ENCODE data around the gene GNB5.
"Not testable (repeated sequence)": the region's sequence is repeated elsewhere in the genome, so short reads cannot be mapped to it uniquely, and the experiment has no call there.

The GNB5 gene

GRCh38 chr15:52206446-52206845 is 15.3 kb upstream of the GNB5 start:
- no peak for DNase-seq

- no peak for DNase-seq
Observed at GRCh38 chr15:52204657-52205056, 13.5 kb upstream of the GNB5 start.

DNA sequence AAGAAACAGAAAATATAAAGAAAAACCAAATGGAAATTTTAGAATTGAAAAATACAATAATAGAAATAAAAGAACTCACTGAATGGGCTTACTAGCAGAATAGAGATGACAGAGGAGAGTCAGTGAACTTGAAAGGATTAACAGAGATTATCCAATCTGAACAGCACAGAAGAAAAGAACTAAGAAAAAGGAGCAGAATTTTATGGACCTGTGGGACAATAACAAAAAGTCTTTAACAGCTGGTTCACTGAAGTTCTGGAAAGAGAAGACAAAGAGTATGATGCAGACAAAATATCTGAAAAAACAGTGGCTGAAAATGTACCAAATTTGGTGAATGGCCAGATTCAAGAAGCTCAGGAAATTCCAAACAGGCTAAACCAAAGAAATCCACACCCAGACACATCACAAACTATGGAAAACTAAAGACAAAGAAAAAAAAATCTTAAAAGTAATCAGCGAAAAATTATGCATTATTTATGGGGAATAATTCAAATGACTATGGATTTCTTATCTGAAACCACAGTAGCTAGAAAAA is 9.7 kb upstream of the GNB5 start:
- DNase-seq, result no peak

- no peak for DNase-seq
Observed at GRCh38 chr15:52199271-52199670, 8.1 kb upstream of the GNB5 start.

DNA sequence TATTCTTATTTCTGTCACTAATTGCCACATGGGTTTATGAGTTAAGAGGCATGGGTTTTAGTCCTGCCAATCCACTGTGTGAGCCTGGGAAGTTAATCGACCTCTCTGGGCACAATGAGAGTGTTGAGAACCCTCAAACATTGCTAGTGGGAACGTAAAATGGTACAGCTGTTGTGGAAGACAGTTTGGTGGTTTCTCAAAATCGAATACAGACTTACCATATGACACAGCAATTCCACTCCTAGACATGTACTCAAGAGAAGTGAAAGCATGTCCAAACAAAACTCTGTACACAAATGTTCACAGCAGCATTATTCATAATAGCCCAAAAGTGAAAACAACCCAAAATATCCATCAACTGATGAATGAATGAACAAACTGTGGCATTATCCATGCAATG is 5.7 kb upstream of the GNB5 start:
- no peak for DNase-seq

DNA sequence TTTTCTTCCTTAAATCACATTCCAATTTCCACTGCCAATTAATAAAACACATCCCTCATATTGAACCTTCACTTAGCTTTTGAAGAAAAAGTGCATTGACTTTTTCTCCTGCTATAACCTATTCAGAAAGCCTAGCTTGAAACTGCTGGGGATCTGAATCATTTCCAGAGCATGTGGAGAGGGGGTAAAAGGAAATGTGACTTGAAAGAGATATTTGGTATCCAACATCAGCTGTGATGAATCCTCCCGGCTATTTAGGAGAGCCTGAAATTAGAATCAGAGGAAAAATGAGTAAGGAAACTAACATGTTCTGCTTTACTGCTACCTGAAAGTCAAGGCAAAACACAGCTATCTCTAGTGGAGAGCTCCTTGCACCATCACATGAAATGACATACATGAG is 2.6 kb upstream of the GNB5 start:
- no peak for DNase-seq

DNA sequence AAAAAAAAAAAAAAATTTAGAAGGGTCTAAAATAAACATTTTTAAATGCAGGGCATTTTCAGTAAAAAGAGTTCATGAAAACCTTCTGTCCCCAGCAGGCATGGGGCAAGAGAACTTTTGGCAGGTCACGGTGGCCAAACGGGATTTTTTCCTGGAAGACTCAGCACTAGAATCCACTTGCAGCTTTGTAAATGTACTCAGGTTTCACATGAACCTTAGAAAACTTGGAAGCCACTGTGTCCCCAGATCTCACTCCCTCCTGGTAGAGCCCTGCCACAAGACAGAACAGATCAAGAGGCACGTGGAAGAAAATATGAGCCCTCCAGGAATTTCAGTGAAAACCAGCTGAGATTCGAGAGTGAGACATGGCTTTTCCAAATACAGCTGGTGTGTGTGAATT is 2.1 kb upstream of the GNB5 start:
- no peak for DNase-seq

- DNase-seq, result no peak
Observed at GRCh38 chr15:52186651-52187486, 4.3 kb downstream of the GNB5 start.

- DNase-seq, result no peak
Observed at GRCh38 chr15:52185151-52185561, 6.0 kb downstream of the GNB5 start.

GRCh38 chr15:52184721-52185120 is 6.5 kb downstream of the GNB5 start:
- no peak for DNase-seq

GRCh38 chr15:52183562-52184173 is 7.5 kb downstream of the GNB5 start:
- DNase-seq, result no peak

- DNase-seq, result no peak
Observed at GRCh38 chr15:52181938-52182780, 9.0 kb downstream of the GNB5 start.

DNA sequence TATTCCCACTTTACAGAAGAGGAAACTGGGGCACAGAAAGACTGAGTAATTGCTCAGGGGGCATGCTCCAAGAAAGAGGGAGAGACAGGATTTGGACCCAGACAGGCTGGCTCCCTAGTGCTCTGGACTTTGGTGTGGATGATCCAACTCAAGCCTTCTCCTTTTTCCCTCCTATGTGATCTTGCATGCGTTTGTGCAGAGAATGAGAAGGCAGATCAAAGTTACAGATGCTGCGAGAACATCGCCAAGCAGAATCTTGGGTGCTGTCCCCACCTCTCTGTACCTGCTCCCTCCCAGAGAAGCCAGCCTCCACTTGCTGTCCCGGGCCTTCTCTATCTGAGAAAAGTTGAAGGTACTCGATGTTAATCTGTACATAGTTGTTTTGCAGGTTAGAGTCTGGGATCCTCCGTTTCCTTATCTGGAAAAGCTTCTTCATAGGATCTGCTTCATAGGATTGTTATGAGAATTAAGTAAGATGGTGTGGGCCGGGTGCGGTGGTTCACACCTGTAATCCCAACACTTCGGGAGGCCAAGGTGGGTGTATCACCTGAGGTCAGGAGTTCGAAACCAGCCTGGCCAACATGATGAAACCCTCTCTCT is 10.2 kb downstream of the GNB5 start:
- DNase-seq, result no peak

- DNase-seq, result no peak
Observed at GRCh38 chr15:52180196-52180835, 10.9 kb downstream of the GNB5 start.

DNA sequence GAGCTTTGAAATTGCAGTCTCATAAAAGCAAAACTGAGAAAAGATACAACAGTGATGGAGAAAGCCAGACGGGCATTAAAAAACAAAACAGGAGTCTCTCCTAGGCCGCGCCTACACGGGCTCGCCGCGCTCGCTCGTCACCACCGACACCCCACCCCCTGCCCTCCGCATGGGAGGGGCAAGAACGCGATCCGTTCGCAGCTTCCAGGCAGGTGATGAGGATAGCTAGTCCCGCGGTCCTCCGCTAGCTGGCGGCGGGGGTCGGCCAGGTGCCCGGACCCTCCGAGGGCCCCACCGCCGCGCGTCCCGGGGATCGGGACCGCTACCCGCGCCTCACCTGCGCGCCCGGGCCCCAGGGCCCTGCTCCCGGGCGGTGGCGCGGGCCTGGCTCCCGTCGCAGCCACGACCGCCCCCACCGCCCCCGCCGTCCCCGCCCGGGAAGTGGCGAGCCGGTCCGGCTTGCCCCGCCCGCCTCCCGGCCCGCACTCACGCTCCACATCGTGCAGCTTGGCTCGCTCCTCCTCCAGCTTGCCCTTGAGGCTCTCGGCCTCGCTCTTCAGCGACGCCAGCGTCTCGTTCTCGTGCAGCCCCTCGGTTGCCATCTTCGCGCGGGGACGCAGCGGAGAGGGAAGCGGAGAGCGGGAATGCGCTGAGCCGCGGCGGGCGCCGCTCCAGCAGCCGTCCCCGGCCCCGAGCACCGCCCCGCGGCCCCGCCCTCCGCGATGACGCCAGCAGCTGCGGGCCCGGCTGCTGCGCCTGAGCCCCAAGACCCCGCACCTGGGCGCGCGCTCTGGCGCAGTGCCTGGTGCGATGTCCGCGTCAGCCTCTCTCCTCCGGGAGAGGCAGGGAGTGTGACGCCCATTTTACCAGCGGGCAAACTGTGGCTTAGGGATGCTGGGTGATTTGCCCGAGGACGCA is 11.7 kb downstream of the GNB5 start:
- DNase-seq, result peak; percentile 37

- no peak for DNase-seq
Observed at GRCh38 chr15:52178765-52179164, 12.4 kb downstream of the GNB5 start.

- DNase-seq, result no peak
Observed at GRCh38 chr15:52172869-52173268, 18.3 kb downstream of the GNB5 start.

GRCh38 chr15:52171807-52172206 is 19.4 kb downstream of the GNB5 start:
- no peak for DNase-seq

DNA sequence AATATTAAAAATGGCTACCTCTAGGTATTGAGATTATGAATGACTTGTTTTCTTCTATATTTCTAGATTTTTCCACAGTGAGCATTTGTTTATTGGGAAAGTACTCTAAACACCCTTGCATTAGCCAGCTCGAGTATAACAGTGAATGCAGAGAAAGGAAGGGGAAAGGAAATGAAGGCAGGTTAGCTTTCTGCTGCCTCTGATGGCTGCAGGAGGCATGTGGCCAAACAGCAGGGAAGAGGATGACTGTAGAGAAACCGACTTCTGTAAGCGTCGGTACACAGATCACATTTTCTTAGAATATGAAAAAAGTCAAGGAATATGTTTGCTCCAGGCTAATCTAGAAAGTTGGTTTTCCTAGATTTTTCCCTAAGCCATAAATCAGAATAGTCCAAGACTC is 19.8 kb downstream of the GNB5 start:
- DNase-seq, result no peak

- DNase-seq, result not testable (repeated sequence)
Observed at GRCh38 chr15:52170199-52170598, 21.0 kb downstream of the GNB5 start.

DNA sequence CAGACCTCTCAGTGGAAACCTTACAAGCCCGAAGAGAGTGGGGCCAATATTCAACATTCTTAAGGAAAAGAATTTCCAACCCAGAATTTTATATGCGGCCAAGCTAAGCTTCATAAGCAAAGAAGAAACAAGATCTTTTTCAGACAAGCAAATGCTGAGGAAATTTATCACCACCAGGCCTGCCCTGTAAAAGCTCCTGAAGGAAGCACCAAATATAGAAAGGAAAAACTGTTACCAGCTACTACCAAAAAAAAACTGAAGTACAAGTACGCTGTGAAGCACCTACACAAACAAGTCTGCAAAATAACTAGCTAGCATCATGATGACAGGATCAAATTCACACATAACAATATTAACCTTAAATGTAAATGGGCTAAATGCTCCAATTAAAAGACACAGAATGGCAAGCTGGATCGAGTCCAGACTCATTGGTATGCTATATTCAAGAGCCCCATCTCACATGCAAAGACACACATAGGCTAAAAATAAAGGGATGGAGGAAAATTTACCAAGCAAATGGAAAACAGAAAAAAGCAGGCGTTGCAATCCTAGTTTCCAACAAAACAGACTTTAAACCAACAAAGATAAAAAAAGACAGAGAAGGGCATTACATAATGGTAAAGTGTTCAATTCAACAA is 25.6 kb downstream of the GNB5 start:
- DNase-seq, result not testable (repeated sequence)

All from GOT3 (cell line).